GM12892 (cell line): ENCODE data around the gene HYAL1.

ENCODE experiments used
- POLR2A ChIP-seq: IDR thresholded peaks from 2 replicates; pipeline ENCODE4 v1.6.1; 2011; ENCODE audit warnings: low read depth, low read length, control low read depth
- POLR2AphosphoS5 ChIP-seq: IDR thresholded peaks from 2 replicates; pipeline ENCODE4 v1.6.1; 2011; ENCODE audit warnings: low read depth, low read length, control low read depth
- TAF1 ChIP-seq: IDR thresholded peaks from 2 replicates; pipeline ENCODE4 v1.6.1; 2011; ENCODE audit warnings: low read depth, mild to moderate bottlenecking, control low read depth, low read length, borderline replicate concordance

GRCh38 chr3:50322386-50323091, 19.2 kb upstream of the HYAL1 start, which contains the start of gene HYAL2:
- no peak for TF ChIP-seq POLR2AphosphoS5
- no peak for TF ChIP-seq POLR2A
- no peak for TF ChIP-seq TAF1
